ENCODE results near the gene ST6GALNAC5.

The ST6GALNAC5 gene

GRCh38 chr1:76854255-76854654, 13.0 kb upstream of the ST6GALNAC5 start:
- no peak overlapping the region for H3K27ac ChIP-seq
- no peak overlapping the region for H3K4me3 ChIP-seq
- no peak for DNase-seq (ENCODE audit: low spot score)
- TF ChIP-seq, protein P1, sequence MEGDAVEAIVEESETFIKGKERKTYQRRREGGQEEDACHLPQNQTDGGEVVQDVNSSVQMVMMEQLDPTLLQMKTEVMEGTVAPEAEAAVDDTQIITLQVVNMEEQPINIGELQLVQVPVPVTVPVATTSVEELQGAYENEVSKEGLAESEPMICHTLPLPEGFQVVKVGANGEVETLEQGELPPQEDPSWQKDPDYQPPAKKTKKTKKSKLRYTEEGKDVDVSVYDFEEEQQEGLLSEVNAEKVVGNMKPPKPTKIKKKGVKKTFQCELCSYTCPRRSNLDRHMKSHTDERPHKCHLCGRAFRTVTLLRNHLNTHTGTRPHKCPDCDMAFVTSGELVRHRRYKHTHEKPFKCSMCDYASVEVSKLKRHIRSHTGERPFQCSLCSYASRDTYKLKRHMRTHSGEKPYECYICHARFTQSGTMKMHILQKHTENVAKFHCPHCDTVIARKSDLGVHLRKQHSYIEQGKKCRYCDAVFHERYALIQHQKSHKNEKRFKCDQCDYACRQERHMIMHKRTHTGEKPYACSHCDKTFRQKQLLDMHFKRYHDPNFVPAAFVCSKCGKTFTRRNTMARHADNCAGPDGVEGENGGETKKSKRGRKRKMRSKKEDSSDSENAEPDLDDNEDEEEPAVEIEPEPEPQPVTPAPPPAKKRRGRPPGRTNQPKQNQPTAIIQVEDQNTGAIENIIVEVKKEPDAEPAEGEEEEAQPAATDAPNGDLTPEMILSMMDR (IDR thresholded peaks at IDR 0.05) = no peak

GRCh38 chr1:76856104-76856503, 11.2 kb upstream of the ST6GALNAC5 start:
- Histone ChIP-seq H3K27ac (no peak overlapping the region), H3K4me3 (no peak overlapping the region)
- TF ChIP-seq, protein P1 (IDR thresholded peaks at IDR 0.05) = no peak
- DNase-seq (ENCODE audit: low spot score) = no peak

- H3K4me3 ChIP-seq = no peak overlapping the region
- TF ChIP-seq, protein P1 (IDR thresholded peaks at IDR 0.05) = no peak
- no peak for DNase-seq (ENCODE audit: low spot score)
- H3K27ac ChIP-seq = no peak overlapping the region
Measured at GRCh38 chr1:76857138-76857537, 10.1 kb upstream of the ST6GALNAC5 start.

- DNase-seq (ENCODE audit: low spot score) = no peak
- no peak overlapping the region for H3K27ac ChIP-seq
- H3K4me3 ChIP-seq = no peak overlapping the region
- TF ChIP-seq, protein P1 (IDR thresholded peaks at IDR 0.05) = no peak
Measured at GRCh38 chr1:76857973-76858372, 9.3 kb upstream of the ST6GALNAC5 start.

GRCh38 chr1:76861149-76861548, 6.1 kb upstream of the ST6GALNAC5 start:
- TF ChIP-seq, protein P1 (IDR thresholded peaks at IDR 0.05) = no peak
- H3K27ac ChIP-seq = no peak overlapping the region
- no peak overlapping the region for H3K4me3 ChIP-seq
- DNase-seq (ENCODE audit: low spot score) = no peak

GRCh38 chr1:76862447-76862846, 4.8 kb upstream of the ST6GALNAC5 start:
- no peak for DNase-seq (ENCODE audit: low spot score)
- Histone ChIP-seq H3K27ac (peak overlapping the region in 1 of 2 donors; percentile 82), H3K4me3 (no peak overlapping the region)
- TF ChIP-seq, protein P1 (IDR thresholded peaks at IDR 0.05) = no peak

DNA sequence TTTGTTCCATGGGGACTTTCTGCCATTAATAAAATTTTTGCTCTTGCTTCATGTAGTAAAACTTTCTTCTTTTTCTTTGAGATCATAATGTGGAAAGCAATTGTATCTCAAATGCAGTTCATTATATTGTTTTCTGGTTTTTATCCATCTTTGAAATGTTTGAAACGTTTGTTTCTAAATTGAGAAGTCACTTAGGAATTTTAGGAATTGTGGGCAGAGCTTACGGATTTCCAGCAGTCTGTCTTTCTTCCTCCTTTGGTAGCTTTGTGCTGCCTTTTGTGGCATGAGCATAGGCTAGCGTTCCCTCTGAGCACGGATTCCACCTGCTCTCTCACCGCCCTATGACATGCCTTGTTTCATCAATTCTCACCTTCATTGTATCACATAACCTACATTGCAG, 2.9 kb upstream of the ST6GALNAC5 start:
- Histone ChIP-seq H3K4me3 (no peak overlapping the region), H3K27ac (peak overlapping the region; percentile 82 to 89)
- TF ChIP-seq, protein P1 (IDR thresholded peaks at IDR 0.05) = no peak
- DNase-seq (ENCODE audit: low spot score) = no peak
